Spleen (tissue), 11 donors: ENCODE data around the gene MIEN1. TPM values are rescaled to one million over a fixed set of nuclear protein-coding genes. Genes with fewer than 3 reads are reported as not detected.
"Not testable (repeated sequence)": the region's sequence is repeated elsewhere in the genome, so short reads cannot be mapped to it uniquely, and the experiment has no call there.

Experiments
- DNase-seq: peaks from one replicate; pipeline ENCODE4 v3.0.0-alpha.2; 2020
- H3K27ac ChIP-seq, 8 donors: fragments of 200-600 bp; sonication (generic) in 7 of 8; 1 replicate in 4 of 8; 2 replicates in 4 of 8; pipeline versions ENCODE4 v1.5.0 to v1.8.0; 2016 to 2021; ENCODE audit warnings: inconsistent platforms in 4 of 8, mild to moderate bottlenecking in 4 of 8, moderate library complexity in 1 of 8
- H3K27me3 ChIP-seq, 7 donors: fragments of 200-600 bp; sonication (generic) in 6 of 7; replicated peaks in 1 of 7; 1 replicate in 4 of 7; 2 replicates in 3 of 7; pipeline versions ENCODE4 v1.5.0 to v1.8.0; 2016 to 2021; ENCODE audit warnings: inconsistent platforms in 3 of 7, mild to moderate bottlenecking in 1 of 7
- H3K36me3 ChIP-seq, 6 donors: fragments of 200-600 bp; sonication (generic) in 5 of 6; 1 replicate in 4 of 6; 2 replicates in 2 of 6; pipeline versions ENCODE4 v1.5.0 to v1.8.0; 2016 to 2021; ENCODE audit warnings: inconsistent platforms in 2 of 6
- H3K4me1 ChIP-seq, 6 donors: fragments of 200-600 bp; sonication (generic) in 5 of 6; 1 replicate in 3 of 6; 2 replicates in 3 of 6; pipeline versions ENCODE4 v1.5.0 to v1.8.0; 2016 to 2021; ENCODE audit warnings: inconsistent platforms in 3 of 6
- H3K4me3 ChIP-seq, 8 donors: fragments of 200-600 bp; sonication (generic) in 7 of 8; 1 replicate in 4 of 8; 2 replicates in 4 of 8; pipeline versions ENCODE4 v1.5.0 to v1.8.0; 2016 to 2021; ENCODE audit warnings: inconsistent platforms in 4 of 8, mild to moderate bottlenecking in 4 of 8, moderate library complexity in 2 of 8
- H3K9me3 ChIP-seq, 8 donors: fragments of 200-600 bp; sonication (generic) in 7 of 8; 1 replicate in 4 of 8; 2 replicates in 4 of 8; pipeline versions ENCODE4 v1.5.0 to v1.8.0; 2016 to 2021; ENCODE audit warnings: inconsistent platforms in 4 of 8
- CTCF ChIP-seq, 11 experiments: fragments of 200-600 bp in 7 of 11; fragments of 450-650 bp in 4 of 11; sonication (generic) in 4 of 11; IDR thresholded peaks in 8 of 11; conservative IDR thresholded peaks in 3 of 11; 1 replicate in 7 of 11; 2 replicates in 4 of 11; pipeline versions ENCODE4 v1.4.0 to v1.8.0; 2016 to 2021; ENCODE audit warnings: antibody characterized with exemption in 11 of 11, inconsistent platforms in 4 of 11, mild to moderate bottlenecking in 1 of 11
- POLR2A ChIP-seq, 3 donors: fragments of 450-650 bp; IDR thresholded peaks; one replicate each; pipeline ENCODE4 v1.5.1; 2017; ENCODE audit warnings: antibody characterized with exemption in 3 of 3, mild to moderate bottlenecking in 1 of 3
- POLR2AphosphoS5 ChIP-seq, 3 donors: sonication (generic); formaldehyde crosslinking; IDR thresholded peaks; one replicate each; pipeline ENCODE4 v1.5.1; 2017; ENCODE audit warnings: antibody characterized with exemption in 3 of 3
- WGBS, 5 donors: extraction: QIAGEN DNeasy Blood & Tissue Kit in 3 of 5; methylation state at CpG; one replicate each; pipeline versions ENCODE4 v1.1.5 to v1.1.7; 2013 to 2018; 5-methylcytosine and 5-hydroxymethylcytosine counted together
- intact Hi-C: fragments of 100-400 bp; cut with DNase I; formaldehyde crosslinking; loops from one replicate; pipeline ENCODE4 v1.15.0; 2023; ENCODE audit warnings: low total_unique reads
- polyA plus RNA-seq, 3 donors: library from polyadenylated mRNA; stranded (reverse); fragments of 200-250 nt; gene quantifications; one replicate each; pipeline ENCODE4 v1.2.1, GENCODE V29; 2013
- total RNA-seq, 7 donors: library from RNA; depleted of rRNA in 3 of 7; stranded (reverse); fragments of >200 nt in 3 of 7; fragmentation: NEBNext Ultra II Directional in 4 of 7; extraction: Animal tissue kit (Norgen Biotek cat#: 25700) in 4 of 7; gene quantifications; one replicate each; pipeline versions ENCODE4 v1.1.0 to v1.2.1, GENCODE V29; 2016 to 2021
- donor health status: healthy with polysubstance abuse.
- donor health status: DM: no; HTN: no; CAD: no; lungs with moderate emphysema.
- donor health status: DM: no; HTN: no; CAD: no.
- donor health status: Bipolar disorder and iron deficiency.
- donor health status: healthy.
- donor health status: DM: no; HTN: no; CAD: no.
- donor health status: DM: yes; HTN: yes; CAD: no.

The MIEN1 gene
- total and polyA plus RNA-seq, 10 donors: 28.0 to 85.2 (median 51.5) TPM

GRCh38 chr17:39726617-39727016, 3.7 kb downstream of the MIEN1 start:
- TF ChIP-seq POLR2AphosphoS5 (IDR thresholded peaks at IDR 0.05): peak in 2 of 3 donors; percentile 11 to 49
- TF ChIP-seq POLR2A (IDR thresholded peaks at IDR 0.05): no peak
- no peak for TF ChIP-seq CTCF (IDR thresholded peaks at IDR 0.05 in 8 of 11, conservative IDR thresholded peaks at IDR 0.05 in 3 of 11)
- Histone ChIP-seq H3K4me3 (no peak overlapping the region), H3K27me3 (no peaks in the 10 kb centered on the region), H3K36me3 (peaks cover 0 to 49% (median 23%) of the 10 kb centered on the region in 6 donors), H3K27ac (no peak overlapping the region), H3K4me1 (peaks cover 7 to 34% (median 18%) of the 10 kb centered on the region in 6 donors), H3K9me3 (no peaks in the 10 kb centered on the region)
- intact Hi-C loops: no loop called here
- DNase-seq: no peak
- 93 to 97% (median 95%) methylated on average over 8 to 9 of the region's 9 CpGs for WGBS, 5 donors

- 94 to 100% (median 97%) methylated on average over 1 of the region's 1 CpG for WGBS, 5 donors
- Histone ChIP-seq H3K4me1 (peaks cover 7 to 32% (median 17%) of the 10 kb centered on the region in 6 donors), H3K36me3 (peaks cover 0 to 49% (median 23%) of the 10 kb centered on the region in 6 donors)
- DNase-seq, H3K4me3 ChIP-seq, intact Hi-C loops, H3K27me3 ChIP-seq, H3K27ac ChIP-seq, H3K9me3 ChIP-seq: not testable (repeated sequence)
These were observed 4.4 kb downstream of the MIEN1 start for GRCh38 chr17:39725923-39726322.

- TF ChIP-seq POLR2AphosphoS5 (IDR thresholded peaks at IDR 0.05) (peak in 2 of 3 donors; percentile 6 to 20), POLR2A (IDR thresholded peaks at IDR 0.05) (no peak), CTCF (IDR thresholded peaks at IDR 0.05 in 8 of 11, conservative IDR thresholded peaks at IDR 0.05 in 3 of 11) (no peak)
- Histone ChIP-seq H3K4me1 (peaks cover 6 to 23% (median 12%) of the 10 kb centered on the region in 6 donors), H3K36me3 (peaks cover 0 to 52% (median 23%) of the 10 kb centered on the region in 6 donors), H3K27me3 (no peaks in the 10 kb centered on the region), H3K4me3 (no peak overlapping the region), H3K9me3 (no peaks in the 10 kb centered on the region), H3K27ac (no peak overlapping the region)
- 92 to 99% (median 97%) methylated on average over 11 to 13 of the region's 13 CpGs for whole genome bisulfite sequencing, 5 donors
- no peak for DNase-seq
- intact Hi-C loops: no loop called here
These were observed 5.6 kb downstream of the MIEN1 start for GRCh38 chr17:39724731-39725130.

- DNase-seq: no peak
- Histone ChIP-seq H3K9me3 (no peaks in the 10 kb centered on the region), H3K4me1 (peaks cover 0 to 8% (median 0%) of the 10 kb centered on the region in 6 donors), H3K4me3 (no peak overlapping the region), H3K36me3 (peaks cover 0 to 43% (median 12%) of the 10 kb centered on the region in 6 donors), H3K27ac (no peak overlapping the region), H3K27me3 (no peaks in the 10 kb centered on the region)
- TF ChIP-seq POLR2AphosphoS5 (IDR thresholded peaks at IDR 0.05): peak in 2 of 3 donors; percentile 7 to 52
- TF ChIP-seq CTCF (IDR thresholded peaks at IDR 0.05 in 8 of 11, conservative IDR thresholded peaks at IDR 0.05 in 3 of 11): no peak
- TF ChIP-seq POLR2A (IDR thresholded peaks at IDR 0.05): no peak
- intact Hi-C loops: no loop called here
- WGBS, 5 donors: 81 to 88% (median 83%) methylated on average over 34 of the region's 34 CpGs
These were observed 7.1 kb downstream of the MIEN1 start for GRCh38 chr17:39722965-39723848.
